IMR-90 (cell line): ENCODE results near the gene SHROOM3. TPM values are rescaled to one million over a fixed set of nuclear protein-coding genes. Genes with fewer than 3 reads are reported as not detected.

ENCODE experiments used
- ATAC-seq: fragments of 200-7000 bp; cut with Tn5 transposase; 2 replicates; pipeline ENCODE4 v1.9.1; 2020; ENCODE audit warnings: low read depth, mild to moderate bottlenecking, moderate library complexity
- BruUV-seq: library from RNA; stranded (reverse); fragments of 400-500 nt; replicated peaks from 2 replicates; lab custom pipeline; 2021; lab: Mats Ljungman, UMichigan
- CTCF ChIA-PET: fragments of 300-600 bp; formaldehyde crosslinking; extraction: SDS; loops from one replicate; lab custom pipeline; 2021; ENCODE audit warnings: antibody characterized with exemption; lab: Yijun Ruan, JAX
- POLR2A ChIA-PET: fragments of 300-600 bp; sonication (Branson Sonifier 250); formaldehyde crosslinking; loops from one replicate; lab custom pipeline; 2022; ENCODE audit warnings: antibody characterized with exemption; ENCODE audit not compliant: unreplicated experiment; lab: Charles Lee
- DNase-seq: peaks from one replicate; pipeline ENCODE4 v3.0.0; 2013
- H2AFZ ChIP-seq: replicated peaks from 2 replicates; pipeline ENCODE3; 2013; ENCODE audit warnings: low read length, mild to moderate bottlenecking; ENCODE audit not compliant: poor library complexity
- H2AK5ac ChIP-seq: 2 replicates; pipeline ENCODE4 v1.6.1; 2013; ENCODE audit warnings: low read depth, low read length, inconsistent platforms
- H2AK9ac ChIP-seq: replicated peaks from 2 replicates; pipeline ENCODE3; 2013; ENCODE audit warnings: mild to moderate bottlenecking, low read depth, low read length, moderate library complexity; ENCODE audit not compliant: poor library complexity
- H2BK120ac ChIP-seq: 2 replicates; pipeline ENCODE4 v1.6.1; 2013; ENCODE audit warnings: low read depth, low read length, inconsistent platforms
- H2BK15ac ChIP-seq: 3 replicates; pipeline ENCODE4 v1.6.1; 2013; ENCODE audit warnings: low read depth, low read length, inconsistent platforms
- H2BK20ac ChIP-seq: 2 replicates; pipeline ENCODE4 v1.6.1; 2013; ENCODE audit warnings: low read depth, mild to moderate bottlenecking, inconsistent platforms, low read length, moderate library complexity
- H2BK5ac ChIP-seq: 2 replicates; pipeline ENCODE4 v1.6.1; 2013; ENCODE audit warnings: mild to moderate bottlenecking, low read depth, low read length, inconsistent platforms; ENCODE audit not compliant: poor library complexity, severe bottlenecking
- H3K14ac ChIP-seq: replicated peaks from 2 replicates; pipeline ENCODE4 v1.6.1; 2013; ENCODE audit warnings: low read depth, low read length, inconsistent platforms
- H3K18ac ChIP-seq: 2 replicates; pipeline ENCODE4 v1.6.1; 2013; ENCODE audit warnings: low read depth, low read length, control low read depth
- H3K23ac ChIP-seq: 2 replicates; pipeline ENCODE4 v1.6.1; 2013; ENCODE audit warnings: low read depth, low read length, inconsistent platforms
- H3K27ac ChIP-seq: 2 replicates; pipeline ENCODE4 v1.5.1; 2013; ENCODE audit warnings: mild to moderate bottlenecking, control low read depth, low read length; ENCODE audit not compliant: insufficient read depth
- H3K27me3 ChIP-seq: 2 replicates; pipeline ENCODE4 v1.6.1; 2013; ENCODE audit warnings: low read length; ENCODE audit not compliant: control insufficient read depth, insufficient read depth
- H3K36me3 ChIP-seq: 2 replicates; pipeline ENCODE4 v1.6.1; 2013; ENCODE audit warnings: low read length, mixed read lengths; ENCODE audit not compliant: control insufficient read depth, insufficient read depth
- H3K4ac ChIP-seq: 2 replicates; pipeline ENCODE4 v1.6.1; 2013; ENCODE audit warnings: low read depth, low read length, inconsistent platforms
- H3K4me1 ChIP-seq: 2 replicates; pipeline ENCODE4 v1.6.1; 2013; ENCODE audit warnings: low read length, mixed read lengths; ENCODE audit not compliant: control insufficient read depth, insufficient read depth
- H3K4me2 ChIP-seq: 2 replicates; pipeline ENCODE4 v1.6.1; 2013; ENCODE audit warnings: low read depth, mild to moderate bottlenecking, control low read depth, low read length, moderate library complexity
- H3K4me3 ChIP-seq: 2 replicates; pipeline ENCODE4 v1.5.1; 2013; ENCODE audit warnings: low read depth, mild to moderate bottlenecking, control low read depth, low read length, moderate library complexity; ENCODE audit not compliant: insufficient read depth
- H3K56ac ChIP-seq: 2 replicates; pipeline ENCODE4 v1.6.1; 2013; ENCODE audit warnings: low read length, inconsistent platforms; ENCODE audit not compliant: insufficient read depth; ENCODE audit errors: extremely low read depth
- H3K79me1 ChIP-seq, 2 experiments: 2 replicates each; pipeline ENCODE4 v1.6.1; 2013; ENCODE audit warnings: low read length in 2 of 2, inconsistent platforms in 1 of 2, low read depth in 1 of 2
- H3K9ac ChIP-seq: 2 replicates; pipeline ENCODE4 v1.6.1; 2013; ENCODE audit warnings: low read depth, low read length, control low read depth
- H3K9me1 ChIP-seq: 2 replicates; pipeline ENCODE4 v1.6.1; 2013; ENCODE audit warnings: low read length, inconsistent platforms; ENCODE audit not compliant: insufficient read depth
- H3K9me3 ChIP-seq: 2 replicates; pipeline ENCODE4 v1.6.1; 2013; ENCODE audit warnings: low read length; ENCODE audit not compliant: control insufficient read depth, insufficient read depth
- H4K20me1 ChIP-seq: 2 replicates; pipeline ENCODE4 v1.6.1; 2013; ENCODE audit warnings: low read length, inconsistent platforms; ENCODE audit not compliant: insufficient read depth
- H4K5ac ChIP-seq: 2 replicates; pipeline ENCODE4 v1.6.1; 2013; ENCODE audit warnings: mild to moderate bottlenecking, low read depth, low read length, control low read depth
- H4K8ac ChIP-seq, 2 experiments: 2 replicates each; pipeline ENCODE4 v1.6.1; 2013; ENCODE audit warnings: low read depth in 2 of 2, low read length in 2 of 2, control low read depth in 1 of 2, inconsistent platforms in 1 of 2
- H4K91ac ChIP-seq: 2 replicates; pipeline ENCODE4 v1.6.1; 2013; ENCODE audit warnings: low read depth, low read length, inconsistent platforms; ENCODE audit not compliant: insufficient read depth
- BHLHE40 ChIP-seq: fragments of 150-350 bp; IDR thresholded peaks from 2 replicates; pipeline ENCODE4 v1.6.1; 2016; ENCODE audit warnings: mild to moderate bottlenecking, low read depth, low read length
- CEBPB ChIP-seq: IDR thresholded peaks from 2 replicates; pipeline ENCODE4 v1.6.1; 2012; ENCODE audit warnings: low read depth, low read length, improper control_type of control experiment
- CHD1 ChIP-seq: IDR thresholded peaks from 2 replicates; pipeline ENCODE4 v1.6.1; 2012; ENCODE audit warnings: low read depth, low read length, improper control_type of control experiment
- CTCF ChIP-seq: conservative IDR thresholded peaks from 2 replicates; pipeline ENCODE4 v1.5.1; 2012; ENCODE audit warnings: mild to moderate bottlenecking, low read depth, low read length, improper control_type of control experiment
- ELK1 ChIP-seq: fragments of 150-350 bp; IDR thresholded peaks from 2 replicates; pipeline ENCODE4 v1.6.1; 2016; ENCODE audit warnings: low read depth, mild to moderate bottlenecking, low read length, moderate library complexity, borderline replicate concordance
- FOS ChIP-seq: fragments of 150-350 bp; IDR thresholded peaks from 2 replicates; pipeline ENCODE4 v1.6.1; 2016; ENCODE audit warnings: low read depth, low read length
- MAFK ChIP-seq: IDR thresholded peaks from 2 replicates; pipeline ENCODE4 v1.6.1; 2012; ENCODE audit warnings: low read depth, low read length, improper control_type of control experiment
- MAZ ChIP-seq: IDR thresholded peaks from 2 replicates; pipeline ENCODE4 v1.6.1; 2012; ENCODE audit warnings: low read depth, mild to moderate bottlenecking, low read length, improper control_type of control experiment, moderate library complexity, borderline replicate concordance
- MXI1 ChIP-seq: IDR thresholded peaks from 2 replicates; pipeline ENCODE4 v1.6.1; 2012; ENCODE audit warnings: low read depth, mild to moderate bottlenecking, low read length, moderate library complexity, borderline replicate concordance
- NFE2L2 ChIP-seq: fragments of 150-350 bp; IDR thresholded peaks from 2 replicates; pipeline ENCODE4 v1.6.1; 2016; ENCODE audit warnings: low read depth, mild to moderate bottlenecking, low read length
- POLR2A ChIP-seq: IDR thresholded peaks from 2 replicates; pipeline ENCODE4 v1.6.1; 2012; ENCODE audit warnings: mild to moderate bottlenecking, low read depth, low read length
- RAD21 ChIP-seq: IDR thresholded peaks from 2 replicates; pipeline ENCODE4 v1.6.1; 2012; ENCODE audit warnings: low read length, improper control_type of control experiment
- RCOR1 ChIP-seq: IDR thresholded peaks from 2 replicates; pipeline ENCODE4 v1.6.1; 2012; ENCODE audit warnings: mild to moderate bottlenecking, low read length, improper control_type of control experiment; ENCODE audit not compliant: insufficient replicate concordance
- RFX5 ChIP-seq: IDR thresholded peaks from 2 replicates; pipeline ENCODE4 v1.8.0; 2012; ENCODE audit warnings: low read depth, mild to moderate bottlenecking, low read length, moderate library complexity
- SMC3 ChIP-seq: fragments of 150-350 bp; IDR thresholded peaks from 2 replicates; pipeline ENCODE4 v1.6.1; 2016; ENCODE audit warnings: low read depth, mild to moderate bottlenecking, antibody characterized with exemption, low read length, moderate library complexity
- USF2 ChIP-seq: fragments of 150-350 bp; IDR thresholded peaks from 2 replicates; pipeline ENCODE4 v1.6.1; 2017; ENCODE audit warnings: mild to moderate bottlenecking, antibody characterized with exemption, low read length, low read depth
- WGBS, 2 experiments: methylation state at CpG; one replicate each; pipeline versions ENCODE4 v1.1.5 to v1.1.7; 2013; ENCODE audit warnings: missing lambda C conversion rate in 2 of 2; ENCODE audit not compliant: insufficient read length in 1 of 2; ENCODE audit errors: extremely low coverage in 2 of 2; 5-methylcytosine and 5-hydroxymethylcytosine counted together
- dilution Hi-C: fragments of 300-500 bp; cut with HindIII; formaldehyde crosslinking; loops from one replicate; pipeline ENCODE4 v1.14.3; 2018; ENCODE audit warnings: low sequenced_read_pairs; ENCODE audit not compliant: unreplicated experiment
- in situ Hi-C: fragments of 300-500 bp; cut with MboI; formaldehyde crosslinking; loops from 3 replicates; pipeline ENCODE4 v1.14.3; 2019; ENCODE audit warnings: low sequenced_read_pairs, inconsistent platforms, mixed read lengths
- intact Hi-C: fragments of 100-400 bp; cut with micrococcal nuclease; formaldehyde crosslinking; loops from 2 replicates; pipeline ENCODE4 v1.10.0; 2022
- polyA plus RNA-seq, 3 experiments: library from polyadenylated mRNA; depleted of rRNA; stranded (reverse); fragments of >200 nt; gene quantifications; 2 replicates each; pipeline ENCODE4 v1.2.3, GENCODE V29; 2012; ENCODE audit warnings: low replicate concordance in 1 of 3
- total RNA-seq: library from RNA; depleted of rRNA; stranded (reverse); fragments of >200 nt; gene quantifications from 2 replicates; pipeline ENCODE4 v1.2.3, GENCODE V29; 2012

SHROOM3 gene
- total and polyA plus RNA-seq, 2 of the 4 experiments (the other 2 are of a cell fraction) = 10.8 to 19.5 TPM

GRCh38 chr4:76601791-76602190 lies 166.8 kb downstream of the SHROOM3 start:
- no CpG with 5 or more reads among the region's 4 CpGs for WGBS, 2 experiments
- intact Hi-C loops (no loop called here), dilution Hi-C loops (no loop called here), in situ Hi-C loops (no loop called here)
- Histone ChIP-seq H3K23ac (peak overlapping the region; percentile 1; the same call in 1 of the 2 replicates), H3K4me1 (peaks cover 1% of the 10 kb centered on the region; the same call in 1 of the 2 replicates), H3K36me3 (no peaks in the 10 kb centered on the region), H3K4me2 (no peak overlapping the region), H4K91ac (no peak overlapping the region; the same call in 1 of the 2 replicates), H2BK5ac (no peak overlapping the region), H2AK5ac (no peak overlapping the region), H4K5ac (no peak overlapping the region), H3K9me3 (no peaks in the 10 kb centered on the region), H3K9me1 (peaks cover 3% of the 10 kb centered on the region; the same call in 1 of the 2 replicates), H2BK20ac (peak overlapping the region; percentile 6; the same call in 1 of the 2 replicates), H2AK9ac (no peak overlapping the region), H3K79me1 (peaks cover 0 to 3% of the 10 kb centered on the region in 2 experiments; a peak in 1 of 4 replicates), H2AFZ (peak overlapping the region; percentile 6), H4K20me1 (no peaks in the 10 kb centered on the region), H3K4ac (no peak overlapping the region; the same call in 1 of the 2 replicates), H4K8ac (no peak overlapping the region), H3K14ac (no peak overlapping the region; the same call in 1 of the 2 replicates), H3K9ac (no peak overlapping the region), H3K18ac (no peak overlapping the region), H3K27ac (no peak overlapping the region), H3K27me3 (no peaks in the 10 kb centered on the region), H2BK120ac (peak overlapping the region; percentile 58; the same call in 1 of the 2 replicates), H3K56ac (no peak overlapping the region), H2BK15ac (peak overlapping the region; percentile 1; the same call in 1 of the 3 replicates), H3K4me3 (no peak overlapping the region)
- peak; percentile 56 for DNase-seq
- ChIA-PET POLR2A (no interaction called here), CTCF (interaction anchor here (0.8 kb wide), 1 partner anchor 18 kb away, joined by 4 read pairs; no protein-coding TSS in a partner anchor)
- BruUV-seq = no TSS peak
- TF ChIP-seq ELK1 = no peak
- no peak for TF ChIP-seq POLR2A
- no peak for TF ChIP-seq CHD1
- no peak for TF ChIP-seq NFE2L2
- no peak for TF ChIP-seq FOS
- no peak for TF ChIP-seq MXI1
- TF ChIP-seq CEBPB = no peak
- TF ChIP-seq MAFK = no peak
- TF ChIP-seq CTCF = no peak
- TF ChIP-seq RAD21 = no peak
- TF ChIP-seq MAZ = no peak
- no peak for TF ChIP-seq SMC3
- no peak for TF ChIP-seq RFX5
- no peak for TF ChIP-seq BHLHE40
- TF ChIP-seq USF2 = no peak
- no peak for TF ChIP-seq RCOR1
- ATAC-seq = peak; percentile 46
